Subcutaneous abdominal adipose tissue (tissue), 5 donors: ENCODE data around the gene MIR17HG.

Source experiments
- H3K27ac ChIP-seq: one replicate; pipeline ENCODE4 v1.7.0; 2013; ENCODE audit warnings: low read depth, mild to moderate bottlenecking, inconsistent platforms, low read length, moderate library complexity
- H3K27me3 ChIP-seq, 5 donors: one replicate each; pipeline ENCODE4 v1.7.0; 2013; ENCODE audit warnings: low read length in 5 of 5, inconsistent platforms in 1 of 5; ENCODE audit not compliant: control insufficient read depth in 5 of 5, insufficient read depth in 4 of 5
- H3K36me3 ChIP-seq, 5 donors: one replicate each; pipeline ENCODE4 v1.7.0; 2013; ENCODE audit warnings: low read length in 5 of 5; ENCODE audit not compliant: control insufficient read depth in 5 of 5, insufficient read depth in 5 of 5
- H3K4me1 ChIP-seq, 5 donors: one replicate each; pipeline ENCODE4 v1.7.0; 2013; ENCODE audit warnings: low read length in 5 of 5, mild to moderate bottlenecking in 3 of 5, moderate library complexity in 1 of 5; ENCODE audit not compliant: control insufficient read depth in 5 of 5, insufficient read depth in 5 of 5
- H3K4me3 ChIP-seq, 5 donors: one replicate each; pipeline ENCODE4 v1.7.0; 2013; ENCODE audit warnings: low read length in 5 of 5, low read depth in 1 of 5
- H3K9ac ChIP-seq, 5 donors: one replicate each; pipeline ENCODE4 v1.7.0; 2013; ENCODE audit warnings: low read length in 5 of 5, mild to moderate bottlenecking in 4 of 5, moderate library complexity in 3 of 5
- H3K9me3 ChIP-seq, 5 donors: one replicate each; pipeline ENCODE4 v1.7.0; 2013; ENCODE audit warnings: low read length in 5 of 5; ENCODE audit not compliant: control insufficient read depth in 5 of 5
- donor health status: healthy.
- donor health status: healthy.
- donor health status: healthy.
- donor health status: healthy.
- donor health status: healthy.

MIR17HG gene

DNA sequence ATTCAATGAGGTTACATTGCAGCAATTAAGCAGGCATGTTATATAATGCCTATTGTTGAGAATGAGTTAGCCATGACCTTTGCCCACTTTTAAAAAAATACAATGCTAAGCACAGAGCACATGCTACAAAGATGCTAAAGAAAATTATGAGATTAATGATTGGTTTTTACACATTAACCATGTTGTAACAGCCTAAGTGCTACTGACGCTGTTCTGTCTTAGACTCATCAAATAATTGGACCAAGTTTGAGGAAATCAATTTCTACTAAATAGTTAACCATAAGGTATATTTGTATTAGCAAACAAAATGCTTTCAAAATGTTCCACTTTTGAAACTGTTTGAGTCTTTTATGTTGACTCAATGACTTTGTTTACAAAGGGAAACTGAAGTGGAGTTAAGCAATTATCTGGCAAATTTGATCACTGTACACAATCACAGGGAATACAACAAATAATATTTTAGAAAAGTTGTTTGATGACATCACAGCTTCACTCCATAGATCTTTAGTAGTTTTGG lies 14.3 kb downstream of the MIR17HG start:
- H3K9me3 ChIP-seq: no peaks in the 10 kb centered on the region
- H3K36me3 ChIP-seq: peaks cover 0 to 7% (median 0%) of the 10 kb centered on the region in 5 donors
- H3K4me3 ChIP-seq: no peak overlapping the region
- H3K9ac ChIP-seq: no peak overlapping the region
- no peak overlapping the region for H3K27ac ChIP-seq
- H3K27me3 ChIP-seq: no peaks in the 10 kb centered on the region
- H3K4me1 ChIP-seq: no peaks in the 10 kb centered on the region

DNA sequence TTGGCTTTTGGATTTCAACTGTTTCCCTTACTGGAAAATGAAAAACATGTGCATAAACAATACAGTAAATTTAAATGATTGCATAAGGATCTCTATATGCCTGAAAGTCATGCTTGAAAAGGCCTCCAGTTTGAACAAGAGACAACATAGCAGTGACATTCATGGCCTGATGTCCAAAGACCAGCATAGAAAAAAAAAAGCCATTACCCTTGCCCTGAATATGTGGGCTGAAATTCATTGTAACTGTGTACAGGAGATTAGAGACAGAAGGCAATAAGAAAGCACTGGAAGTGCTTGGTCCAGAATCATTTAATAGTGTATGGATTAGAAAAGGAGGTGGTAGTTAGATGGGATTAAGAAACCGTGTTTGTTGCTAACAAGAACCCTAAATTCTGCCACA lies 15.4 kb downstream of the MIR17HG start:
- H3K36me3 ChIP-seq: no peaks in the 10 kb centered on the region
- H3K27ac ChIP-seq: no peak overlapping the region
- no peaks in the 10 kb centered on the region for H3K27me3 ChIP-seq
- no peak overlapping the region for H3K4me3 ChIP-seq
- H3K4me1 ChIP-seq: no peaks in the 10 kb centered on the region
- no peak overlapping the region for H3K9ac ChIP-seq
- H3K9me3 ChIP-seq: no peaks in the 10 kb centered on the region

DNA sequence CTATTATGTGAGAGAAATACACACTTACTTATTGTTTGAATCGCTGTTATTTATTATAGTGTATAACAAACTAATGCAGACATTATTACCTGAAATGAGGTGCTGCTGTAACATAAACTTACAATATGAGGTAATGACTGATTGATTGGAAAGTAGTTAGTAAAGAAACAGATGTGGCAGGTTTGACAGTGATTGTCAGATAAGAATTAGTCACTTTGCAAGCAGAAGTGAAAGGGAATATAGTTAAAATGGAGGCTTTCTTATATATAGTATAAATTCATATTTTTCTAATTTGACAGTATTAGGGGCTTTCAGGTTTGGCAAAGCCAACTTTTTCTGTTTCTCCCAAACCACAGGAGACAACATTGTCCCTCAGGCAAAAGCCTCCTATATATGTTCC lies 20.6 kb downstream of the MIR17HG start:
- Histone ChIP-seq H3K9ac (no peak overlapping the region), H3K27me3 (peaks cover 0 to 4% (median 2%) of the 10 kb centered on the region in 5 donors), H3K4me3 (no peak overlapping the region), H3K9me3 (no peaks in the 10 kb centered on the region), H3K27ac (no peak overlapping the region), H3K4me1 (no peaks in the 10 kb centered on the region), H3K36me3 (no peaks in the 10 kb centered on the region)

DNA sequence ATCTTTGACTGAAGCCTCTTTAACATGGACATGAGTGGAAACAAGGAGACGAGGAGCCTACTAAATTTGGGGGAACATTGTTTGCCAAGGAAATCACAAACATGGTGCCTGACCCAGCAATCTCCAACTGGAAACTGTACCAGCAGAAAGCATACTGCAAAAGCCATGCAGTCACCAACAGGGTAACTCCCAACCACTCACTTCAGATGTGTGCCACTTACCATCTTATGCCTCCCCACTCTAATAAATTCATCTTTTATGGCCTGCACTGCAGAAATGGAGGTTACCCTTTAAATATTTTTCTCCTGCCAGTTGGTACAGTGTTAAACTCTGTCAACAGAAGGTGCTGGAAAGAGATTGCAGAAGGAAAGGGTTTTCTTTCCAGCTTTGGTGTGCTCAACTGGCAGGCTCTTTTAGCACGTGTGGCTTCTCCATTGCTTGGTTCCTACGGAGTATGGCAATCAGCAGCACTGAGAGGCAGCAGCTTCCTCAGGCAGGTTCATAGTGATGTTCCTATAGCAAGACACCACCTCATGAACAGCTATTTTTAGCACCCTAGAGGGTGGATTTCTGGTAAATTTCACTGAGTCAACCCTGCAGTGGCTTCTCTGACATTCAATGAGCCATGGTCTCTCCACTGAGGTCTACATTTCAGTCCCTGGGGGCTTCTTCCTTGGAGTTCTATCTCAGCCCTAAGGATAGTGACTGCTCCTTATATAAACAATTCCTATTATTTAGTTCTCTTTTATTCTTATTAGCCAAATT lies 21.4 kb downstream of the MIR17HG start:
- H3K27me3 ChIP-seq: peaks cover 0 to 6% (median 2%) of the 10 kb centered on the region in 5 donors
- H3K36me3 ChIP-seq: no peaks in the 10 kb centered on the region
- H3K9me3 ChIP-seq: no peaks in the 10 kb centered on the region
- H3K27ac ChIP-seq: no peak overlapping the region
- no peak overlapping the region for H3K9ac ChIP-seq
- H3K4me3 ChIP-seq: no peak overlapping the region
- no peaks in the 10 kb centered on the region for H3K4me1 ChIP-seq

DNA sequence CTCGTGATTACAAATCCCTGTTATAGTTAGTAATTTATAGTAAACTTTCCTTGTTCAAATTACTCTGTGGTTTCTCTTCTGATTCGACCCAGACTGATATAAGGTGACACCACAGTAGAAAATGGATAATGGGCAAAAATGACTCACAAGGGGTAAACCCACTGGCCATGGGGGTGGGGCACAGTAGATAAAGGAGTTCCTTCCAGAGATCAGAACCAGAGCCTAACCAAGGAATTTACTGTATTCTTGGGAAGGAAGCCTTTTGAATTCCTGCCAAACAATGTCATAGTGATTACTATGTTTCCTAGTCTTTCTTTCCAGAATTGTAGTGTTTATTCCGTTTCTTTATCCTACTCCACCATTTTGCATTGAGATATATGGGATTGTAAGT lies 21.9 kb downstream of the MIR17HG start:
- H3K9ac ChIP-seq: no peak overlapping the region
- no peaks in the 10 kb centered on the region for H3K9me3 ChIP-seq
- no peaks in the 10 kb centered on the region for H3K36me3 ChIP-seq
- no peak overlapping the region for H3K4me3 ChIP-seq
- no peak overlapping the region for H3K27ac ChIP-seq
- H3K27me3 ChIP-seq: peaks cover 0 to 6% (median 2%) of the 10 kb centered on the region in 5 donors
- no peaks in the 10 kb centered on the region for H3K4me1 ChIP-seq

DNA sequence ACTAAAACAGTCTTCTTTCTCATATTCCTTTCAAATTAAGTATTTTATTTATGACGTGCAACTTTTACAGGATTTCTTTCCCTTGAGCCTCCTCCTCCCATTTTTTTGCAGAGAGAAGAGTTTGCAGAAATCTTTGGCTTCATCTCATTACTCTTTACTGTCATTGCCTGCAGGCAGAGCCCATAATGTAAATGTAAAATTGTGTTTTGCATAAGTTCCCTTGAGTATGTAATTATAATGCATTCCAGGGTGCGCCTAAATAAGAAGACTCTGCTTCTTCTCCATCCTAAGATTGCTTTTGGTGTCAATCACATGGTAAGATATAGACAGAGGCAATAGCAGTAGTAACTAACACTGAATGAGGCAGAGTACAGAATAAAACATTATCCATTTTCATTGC lies 23.0 kb downstream of the MIR17HG start:
- H3K9ac ChIP-seq: no peak overlapping the region
- no peaks in the 10 kb centered on the region for H3K36me3 ChIP-seq
- H3K9me3 ChIP-seq: no peaks in the 10 kb centered on the region
- peaks cover 0 to 6% (median 2%) of the 10 kb centered on the region in 5 donors for H3K27me3 ChIP-seq
- no peak overlapping the region for H3K4me3 ChIP-seq
- no peaks in the 10 kb centered on the region for H3K4me1 ChIP-seq
- H3K27ac ChIP-seq: no peak overlapping the region

DNA sequence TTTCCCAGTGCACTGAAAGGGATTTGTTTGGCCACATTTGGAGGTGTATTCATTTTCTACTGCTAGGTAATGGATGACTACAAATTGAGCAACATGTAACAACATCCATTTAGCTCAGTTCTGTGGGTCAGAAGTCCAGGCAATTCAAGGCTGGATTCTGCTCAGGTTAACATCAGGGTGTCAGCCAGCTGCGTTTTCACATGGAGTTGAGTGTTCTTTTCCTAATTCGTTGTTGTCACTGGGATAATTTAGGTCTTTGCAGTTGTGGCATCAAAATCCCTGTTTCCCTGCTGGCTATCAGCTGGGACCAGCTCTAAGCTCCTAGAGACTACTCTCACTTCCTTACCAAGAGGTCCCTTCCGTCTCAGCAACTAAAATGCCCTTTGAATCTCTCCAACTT lies 25.4 kb downstream of the MIR17HG start:
- Histone ChIP-seq H3K27ac (no peak overlapping the region), H3K4me1 (no peaks in the 10 kb centered on the region), H3K36me3 (no peaks in the 10 kb centered on the region), H3K27me3 (peaks cover 0 to 6% (median 2%) of the 10 kb centered on the region in 5 donors), H3K9ac (no peak overlapping the region), H3K9me3 (no peaks in the 10 kb centered on the region), H3K4me3 (no peak overlapping the region)

DNA sequence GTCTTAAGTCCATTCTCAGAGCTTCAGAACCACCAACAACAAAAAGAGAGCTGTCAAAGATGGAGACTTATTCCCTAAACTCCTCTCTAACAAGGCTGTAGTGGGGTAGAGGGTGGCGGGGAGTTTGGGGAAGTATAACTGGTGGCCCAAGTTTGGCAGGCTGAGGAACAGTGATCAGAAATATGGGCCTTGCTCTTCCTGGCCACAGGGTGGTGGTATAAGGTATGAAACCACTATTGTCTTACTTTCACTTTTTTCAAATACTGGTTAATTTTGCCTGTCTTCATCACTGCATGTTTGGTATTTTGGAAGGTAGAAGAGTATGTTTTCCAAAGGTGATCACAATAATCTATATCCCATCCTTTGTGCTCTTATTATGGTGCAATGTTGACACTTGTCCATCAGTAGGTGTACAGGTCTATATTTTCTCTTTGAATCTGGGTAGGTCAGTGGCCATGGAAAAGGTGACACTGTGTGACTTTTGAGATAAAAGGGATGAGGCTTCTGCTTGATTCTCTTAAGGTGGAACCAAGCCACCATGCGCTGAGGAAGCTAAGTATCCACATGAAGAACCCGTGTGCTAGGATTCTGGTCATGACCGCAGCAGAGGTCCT lies 27.7 kb downstream of the MIR17HG start:
- no peaks in the 10 kb centered on the region for H3K4me1 ChIP-seq
- H3K36me3 ChIP-seq: no peaks in the 10 kb centered on the region
- H3K9ac ChIP-seq: no peak overlapping the region
- H3K27ac ChIP-seq: no peak overlapping the region
- no peak overlapping the region for H3K4me3 ChIP-seq
- H3K27me3 ChIP-seq: peaks cover 0 to 6% (median 0%) of the 10 kb centered on the region in 5 donors
- no peaks in the 10 kb centered on the region for H3K9me3 ChIP-seq

DNA sequence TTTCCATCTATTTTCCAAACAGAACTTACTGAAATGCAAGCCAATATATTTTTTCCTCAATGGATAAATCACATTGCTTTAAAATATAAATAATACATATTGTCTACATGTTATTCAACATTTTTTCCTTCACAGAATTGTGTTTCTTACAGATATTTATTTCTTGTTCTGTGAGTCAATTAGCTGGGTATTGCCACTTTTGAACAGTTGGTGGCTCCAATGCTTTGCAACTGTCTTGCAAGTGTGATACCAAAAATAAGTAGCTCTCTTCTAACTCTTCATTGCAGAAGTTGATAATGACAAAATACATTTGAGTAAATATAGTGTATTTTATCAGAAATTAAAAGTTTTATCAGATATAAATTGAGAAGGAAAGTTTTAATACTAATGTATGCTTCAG lies 33.9 kb downstream of the MIR17HG start:
- no peak overlapping the region for H3K4me3 ChIP-seq
- H3K27me3 ChIP-seq: no peaks in the 10 kb centered on the region
- H3K9ac ChIP-seq: no peak overlapping the region
- H3K4me1 ChIP-seq: no peaks in the 10 kb centered on the region
- no peaks in the 10 kb centered on the region for H3K36me3 ChIP-seq
- H3K27ac ChIP-seq: no peak overlapping the region
- H3K9me3 ChIP-seq: no peaks in the 10 kb centered on the region

DNA sequence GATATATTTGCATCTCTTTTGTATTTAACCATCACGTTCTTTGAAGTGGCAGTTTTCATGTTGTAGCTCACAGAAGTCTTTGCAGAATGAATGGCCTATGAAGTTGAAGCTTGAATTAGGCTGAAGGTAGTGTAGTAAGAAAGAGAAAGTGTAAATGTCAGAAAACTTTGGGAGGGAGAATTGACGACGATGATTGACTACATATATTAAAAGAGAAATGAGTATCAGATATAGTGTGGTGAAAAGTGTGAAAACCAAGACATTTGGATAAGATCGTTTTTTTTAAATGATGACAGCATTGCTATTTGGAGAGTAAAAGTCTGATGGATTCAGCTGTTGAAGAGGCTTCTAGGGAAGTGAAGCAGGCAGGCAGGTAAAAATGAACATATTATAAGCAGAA lies 36.3 kb downstream of the MIR17HG start:
- Histone ChIP-seq H3K27ac (no peak overlapping the region), H3K4me1 (no peaks in the 10 kb centered on the region), H3K27me3 (no peaks in the 10 kb centered on the region), H3K4me3 (no peak overlapping the region), H3K36me3 (no peaks in the 10 kb centered on the region), H3K9ac (no peak overlapping the region), H3K9me3 (no peaks in the 10 kb centered on the region)
